Measurements from ENCODE around the gene RAB11B. TPM values are rescaled to one million over a fixed set of nuclear protein-coding genes. Genes with fewer than 3 reads are reported as not detected.
A peak's percentile ranks its signal among the peaks of the same experiment; 100 is the strongest.
"Not testable (repeated sequence)": the region's sequence is repeated elsewhere in the genome, so short reads cannot be mapped to it uniquely, and the experiment has no call there.

The RAB11B gene
- total RNA-seq, 1 donor from 2014 or later: 123 TPM

DNA sequence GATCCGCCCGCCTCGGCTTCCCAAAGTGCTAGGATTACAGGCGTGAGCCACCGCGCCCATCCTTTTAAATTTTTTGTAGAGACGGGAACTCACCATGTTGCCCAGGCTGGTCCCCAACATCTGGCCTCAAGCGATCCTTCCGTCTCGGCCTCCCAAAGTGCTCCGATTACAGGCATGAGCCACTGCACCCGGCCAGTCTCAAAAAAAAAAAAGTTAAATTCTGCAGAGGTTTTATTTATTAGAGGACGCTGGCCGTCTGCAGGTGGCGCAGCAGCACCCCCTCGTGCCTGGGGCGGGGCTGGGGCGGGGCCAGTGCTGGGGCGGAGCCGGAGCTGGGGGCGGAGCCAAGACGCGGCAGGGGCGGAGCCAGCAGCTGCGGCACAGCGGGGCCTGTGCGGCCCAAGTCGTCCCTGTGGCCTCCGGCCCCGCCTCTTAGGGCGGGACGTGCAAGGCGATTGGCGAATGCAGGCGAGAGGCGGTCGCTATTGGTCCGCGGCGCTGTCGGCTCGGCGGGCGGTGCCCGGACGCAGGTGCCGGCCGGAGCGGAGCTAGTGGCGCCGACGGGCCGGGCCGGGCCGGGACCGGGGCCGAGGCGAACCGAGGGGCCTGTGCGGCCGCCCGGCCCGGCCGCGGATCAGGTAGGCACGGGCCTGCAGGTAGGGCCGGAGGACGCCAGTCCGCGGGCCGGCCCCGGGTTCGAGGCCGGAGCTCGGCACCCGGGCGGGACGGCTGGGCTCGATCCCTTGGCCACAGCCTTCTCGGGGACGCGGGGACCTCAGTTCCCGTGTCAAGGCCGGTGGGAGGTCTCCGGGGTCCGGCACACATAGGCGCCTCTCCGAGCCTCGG, 22.8 kb downstream of the RAB11B start, which contains the start of gene MARCHF2:
TSS of gene MARCHF2 (plus strand) at position 523 of the 846 bp plus-strand sequence. CDS start 8,536 bp downstream, outside the sequence.
- TF ChIP-seq, protein P1, sequence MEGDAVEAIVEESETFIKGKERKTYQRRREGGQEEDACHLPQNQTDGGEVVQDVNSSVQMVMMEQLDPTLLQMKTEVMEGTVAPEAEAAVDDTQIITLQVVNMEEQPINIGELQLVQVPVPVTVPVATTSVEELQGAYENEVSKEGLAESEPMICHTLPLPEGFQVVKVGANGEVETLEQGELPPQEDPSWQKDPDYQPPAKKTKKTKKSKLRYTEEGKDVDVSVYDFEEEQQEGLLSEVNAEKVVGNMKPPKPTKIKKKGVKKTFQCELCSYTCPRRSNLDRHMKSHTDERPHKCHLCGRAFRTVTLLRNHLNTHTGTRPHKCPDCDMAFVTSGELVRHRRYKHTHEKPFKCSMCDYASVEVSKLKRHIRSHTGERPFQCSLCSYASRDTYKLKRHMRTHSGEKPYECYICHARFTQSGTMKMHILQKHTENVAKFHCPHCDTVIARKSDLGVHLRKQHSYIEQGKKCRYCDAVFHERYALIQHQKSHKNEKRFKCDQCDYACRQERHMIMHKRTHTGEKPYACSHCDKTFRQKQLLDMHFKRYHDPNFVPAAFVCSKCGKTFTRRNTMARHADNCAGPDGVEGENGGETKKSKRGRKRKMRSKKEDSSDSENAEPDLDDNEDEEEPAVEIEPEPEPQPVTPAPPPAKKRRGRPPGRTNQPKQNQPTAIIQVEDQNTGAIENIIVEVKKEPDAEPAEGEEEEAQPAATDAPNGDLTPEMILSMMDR (conservative IDR thresholded peaks at IDR 0.05): peak; percentile 74
- Mint-ChIP-seq H3K36me3 (no peaks in the 10 kb centered on the region), H3K27ac (no peak within 1 kb of the TSS), H3K4me3 (peak within 1 kb of the TSS; percentile 80), H3K27me3 (no peaks in the 10 kb centered on the region), H3K9me3 (no peaks in the 10 kb centered on the region), H3K4me1 (ENCODE audit: unreplicated experiment) (no peaks in the 10 kb centered on the region)
- DNase-seq (ENCODE audit: extremely low spot score, unreplicated experiment): peak; percentile 98

DNA sequence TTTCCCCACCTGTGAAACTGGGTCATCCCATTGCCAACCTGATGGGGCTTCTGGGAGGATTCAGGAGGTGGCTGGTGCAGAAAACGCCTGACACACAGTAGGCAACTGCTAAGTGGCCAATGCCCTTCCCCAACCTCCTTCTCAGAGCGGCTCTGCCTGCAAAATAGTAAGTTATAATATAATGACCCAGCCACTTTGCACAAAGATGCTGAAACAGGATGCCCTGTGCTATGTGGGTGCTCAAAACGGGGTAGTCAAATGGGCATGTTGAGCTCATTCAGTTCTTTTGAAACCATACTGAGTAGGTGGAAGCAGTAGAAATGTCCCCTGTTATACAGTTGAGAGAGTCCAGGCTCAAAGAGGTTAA, 23.5 kb downstream of the RAB11B start:
- H3K27me3 Mint-ChIP-seq: no peaks in the 10 kb centered on the region
- peaks cover 5% of the 10 kb centered on the region for H3K4me1 Mint-ChIP-seq (ENCODE audit: unreplicated experiment)
- DNase-seq (ENCODE audit: extremely low spot score, unreplicated experiment): no peak
- no peaks in the 10 kb centered on the region for H3K36me3 Mint-ChIP-seq
- H3K9me3 Mint-ChIP-seq: no peaks in the 10 kb centered on the region
- H3K4me3 Mint-ChIP-seq: peak overlapping the region; percentile 80
- TF ChIP-seq, protein P1 (conservative IDR thresholded peaks at IDR 0.05): no peak
- no peak overlapping the region for H3K27ac Mint-ChIP-seq

DNA sequence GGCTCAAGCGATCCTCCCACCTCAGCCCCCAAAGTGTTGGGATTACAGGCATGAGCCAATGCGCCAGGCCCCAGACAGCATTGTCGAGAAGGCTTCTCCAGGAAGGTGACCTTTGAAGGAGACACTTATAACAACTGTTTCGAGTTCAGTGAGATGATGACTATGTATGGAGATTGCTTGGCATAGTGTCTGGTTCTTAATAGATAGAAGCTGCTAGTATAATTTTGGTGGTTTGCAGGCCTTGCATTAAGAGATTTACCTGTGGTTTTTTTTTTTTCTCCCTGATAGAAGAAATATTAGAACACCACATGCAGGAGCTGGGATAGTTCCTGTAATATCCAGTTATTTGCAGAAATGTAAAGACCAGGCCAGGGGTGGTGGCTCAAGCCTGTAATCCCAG, 26.6 kb downstream of the RAB11B start:
- TF ChIP-seq, protein P1 (conservative IDR thresholded peaks at IDR 0.05): no peak
- H3K4me1 Mint-ChIP-seq (ENCODE audit: unreplicated experiment): peaks cover 5% of the 10 kb centered on the region
- H3K9me3 Mint-ChIP-seq: no peaks in the 10 kb centered on the region
- H3K36me3 Mint-ChIP-seq: no peaks in the 10 kb centered on the region
- H3K4me3 Mint-ChIP-seq: no peak overlapping the region
- no peak for DNase-seq (ENCODE audit: extremely low spot score, unreplicated experiment)
- H3K27me3 Mint-ChIP-seq: no peaks in the 10 kb centered on the region
- H3K27ac Mint-ChIP-seq: no peak overlapping the region

DNA sequence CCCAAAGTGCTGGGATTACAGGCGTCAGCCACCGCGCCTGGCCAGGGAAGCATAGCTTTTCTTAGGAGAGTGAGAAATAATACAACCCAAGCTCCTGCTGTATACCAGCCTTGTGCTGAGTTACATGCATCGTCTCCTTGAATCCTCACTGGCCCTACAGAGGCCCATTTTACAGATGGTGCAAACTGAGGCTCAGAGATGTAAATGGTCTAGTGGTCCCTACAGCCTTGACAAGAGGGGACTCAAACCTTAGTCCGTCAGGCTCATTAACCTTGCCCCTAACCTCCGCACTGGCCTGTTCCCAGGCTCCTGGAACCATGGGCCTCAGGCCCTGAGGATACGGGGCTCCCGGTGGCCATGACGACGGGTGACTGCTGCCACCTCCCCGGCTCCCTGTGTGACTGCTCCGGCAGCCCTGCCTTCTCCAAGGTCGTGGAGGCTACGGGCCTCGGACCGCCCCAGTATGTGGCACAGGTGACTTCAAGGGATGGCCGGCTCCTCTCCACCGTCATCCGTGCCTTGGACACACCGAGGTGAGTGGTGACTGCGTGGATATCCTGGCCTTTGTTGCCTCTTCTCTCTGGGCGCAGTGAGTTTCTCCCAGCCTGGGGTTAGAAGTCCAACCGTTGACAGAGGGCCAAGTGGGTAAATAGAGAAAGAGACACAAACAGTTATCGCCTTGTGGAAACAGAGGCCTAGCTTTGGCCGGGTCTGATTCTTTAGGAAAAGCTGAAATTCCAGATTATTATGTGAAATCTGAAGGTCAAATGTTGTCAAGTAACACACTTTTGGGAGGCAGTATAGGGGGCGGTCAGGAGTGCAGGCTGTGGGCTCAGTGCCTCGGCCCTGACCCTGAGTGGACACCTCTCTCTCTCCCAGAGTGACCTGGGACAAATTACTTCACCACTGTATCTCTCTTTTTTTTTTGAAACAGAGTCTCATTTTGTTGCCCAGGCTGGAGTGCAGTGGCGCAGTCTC, 31.6 kb downstream of the RAB11B start:
- no peak overlapping the region for H3K4me3 Mint-ChIP-seq
- H3K9me3 Mint-ChIP-seq: no peaks in the 10 kb centered on the region
- no peak for DNase-seq (ENCODE audit: extremely low spot score, unreplicated experiment)
- H3K27me3 Mint-ChIP-seq: no peaks in the 10 kb centered on the region
- H3K27ac Mint-ChIP-seq: no peak overlapping the region
- H3K36me3 Mint-ChIP-seq: no peaks in the 10 kb centered on the region
- TF ChIP-seq, protein P1 (conservative IDR thresholded peaks at IDR 0.05): no peak
- peaks cover 16% of the 10 kb centered on the region for H3K4me1 Mint-ChIP-seq (ENCODE audit: unreplicated experiment)

DNA sequence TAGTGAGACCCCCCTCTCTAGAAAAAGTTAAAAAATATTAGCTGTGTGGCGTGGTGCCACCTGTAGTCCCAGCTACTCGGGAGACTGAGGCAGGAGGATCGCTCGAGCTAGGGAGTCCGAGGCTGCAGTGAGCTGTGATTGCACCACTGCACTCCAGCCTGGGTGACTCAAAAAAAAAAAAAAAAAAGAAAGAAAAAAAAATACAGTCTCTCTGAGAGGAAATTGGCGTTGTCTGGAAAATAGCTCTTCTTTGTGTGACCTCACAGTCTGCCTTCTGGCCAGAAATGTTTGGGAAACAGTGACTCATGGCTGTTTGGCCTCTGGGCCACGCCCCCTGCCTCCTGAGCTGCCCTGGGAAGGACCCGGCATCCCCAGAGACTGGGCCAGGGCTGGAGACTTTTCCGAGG, 33.7 kb downstream of the RAB11B start:
- Mint-ChIP-seq H3K27me3 (no peaks in the 10 kb centered on the region), H3K27ac (peak overlapping the region; percentile 70), H3K4me1 (ENCODE audit: unreplicated experiment) (peaks cover 11% of the 10 kb centered on the region), H3K9me3 (no peaks in the 10 kb centered on the region), H3K36me3 (no peaks in the 10 kb centered on the region), H3K4me3 (no peak overlapping the region)
- DNase-seq (ENCODE audit: extremely low spot score, unreplicated experiment): no peak
- TF ChIP-seq, protein P1 (conservative IDR thresholded peaks at IDR 0.05): no peak

DNA sequence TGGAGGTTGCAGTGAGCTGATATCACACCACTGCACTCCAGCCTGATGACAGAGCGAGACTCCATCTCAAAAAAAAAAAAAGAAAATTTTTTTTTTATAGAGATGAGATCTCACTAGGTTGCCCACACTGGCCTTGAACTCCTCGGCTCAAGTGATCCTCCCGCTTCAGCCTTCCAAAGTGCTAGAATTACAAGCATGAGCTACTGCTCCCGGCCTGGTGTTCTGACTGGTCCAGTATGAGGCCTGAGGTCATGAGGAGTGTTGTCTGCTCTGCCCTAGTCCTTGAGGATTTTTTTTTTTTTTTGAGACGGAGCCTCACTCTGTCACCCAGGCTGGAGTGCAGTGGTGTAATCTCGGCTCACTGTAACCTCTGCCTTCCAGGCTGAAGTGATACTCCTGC, 35.2 kb downstream of the RAB11B start:
- not testable (repeated sequence) for H3K4me3 Mint-ChIP-seq; H3K27me3 Mint-ChIP-seq; H3K27ac Mint-ChIP-seq; H3K9me3 Mint-ChIP-seq; H3K36me3 Mint-ChIP-seq; DNase-seq (ENCODE audit: extremely low spot score, unreplicated experiment)
- peaks cover 11% of the 10 kb centered on the region for H3K4me1 Mint-ChIP-seq (ENCODE audit: unreplicated experiment)

All from type B pancreatic cell (in vitro differentiated cells).